Spleen (tissue), 7 donors: ENCODE data around the gene MOG.

ENCODE experiments used
- CTCF ChIP-seq, 11 experiments: fragments of 200-600 bp in 7 of 11; fragments of 450-650 bp in 4 of 11; sonication (generic) in 4 of 11; IDR thresholded peaks in 8 of 11; conservative IDR thresholded peaks in 3 of 11; 1 replicate in 7 of 11; 2 replicates in 4 of 11; pipeline versions ENCODE4 v1.4.0 to v1.8.0; 2016 to 2021; ENCODE audit warnings: antibody characterized with exemption in 11 of 11, inconsistent platforms in 4 of 11, mild to moderate bottlenecking in 1 of 11
- POLR2A ChIP-seq, 3 donors: fragments of 450-650 bp; IDR thresholded peaks; one replicate each; pipeline ENCODE4 v1.5.1; 2017; ENCODE audit warnings: antibody characterized with exemption in 3 of 3, mild to moderate bottlenecking in 1 of 3
- donor health status: DM: no; HTN: no; CAD: no; lungs with moderate emphysema.
- donor health status: DM: no; HTN: no; CAD: no.
- donor health status: DM: no; HTN: no; CAD: no.

- TF ChIP-seq POLR2A (IDR thresholded peaks at IDR 0.05) (no peak), CTCF (IDR thresholded peaks at IDR 0.05 in 8 of 11, conservative IDR thresholded peaks at IDR 0.05 in 3 of 11) (no peak)
Observed at GRCh38 chr6:29637247-29637646, 19.6 kb upstream of the MOG start.
